Measurements from ENCODE around the gene ZNF593OS.

Gene ZNF593OS

DNA sequence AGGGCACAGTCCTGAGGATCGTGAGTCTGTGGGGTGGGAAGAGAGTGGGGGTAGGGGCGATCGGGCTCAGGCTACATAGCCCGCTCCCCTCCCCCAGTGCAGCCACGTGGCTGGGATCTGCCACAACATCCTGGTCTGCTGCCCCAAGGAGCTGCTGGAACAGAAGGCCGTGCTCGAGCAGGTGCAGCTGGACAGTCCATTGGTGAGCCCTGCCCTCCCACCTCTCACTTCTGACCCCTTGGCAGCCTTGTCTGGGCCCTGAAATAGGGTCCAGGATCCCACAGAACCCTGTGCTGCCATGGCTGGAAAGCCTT, 10.7 kb upstream of the ZNF593OS start:
- no peak for DNase-seq

DNA sequence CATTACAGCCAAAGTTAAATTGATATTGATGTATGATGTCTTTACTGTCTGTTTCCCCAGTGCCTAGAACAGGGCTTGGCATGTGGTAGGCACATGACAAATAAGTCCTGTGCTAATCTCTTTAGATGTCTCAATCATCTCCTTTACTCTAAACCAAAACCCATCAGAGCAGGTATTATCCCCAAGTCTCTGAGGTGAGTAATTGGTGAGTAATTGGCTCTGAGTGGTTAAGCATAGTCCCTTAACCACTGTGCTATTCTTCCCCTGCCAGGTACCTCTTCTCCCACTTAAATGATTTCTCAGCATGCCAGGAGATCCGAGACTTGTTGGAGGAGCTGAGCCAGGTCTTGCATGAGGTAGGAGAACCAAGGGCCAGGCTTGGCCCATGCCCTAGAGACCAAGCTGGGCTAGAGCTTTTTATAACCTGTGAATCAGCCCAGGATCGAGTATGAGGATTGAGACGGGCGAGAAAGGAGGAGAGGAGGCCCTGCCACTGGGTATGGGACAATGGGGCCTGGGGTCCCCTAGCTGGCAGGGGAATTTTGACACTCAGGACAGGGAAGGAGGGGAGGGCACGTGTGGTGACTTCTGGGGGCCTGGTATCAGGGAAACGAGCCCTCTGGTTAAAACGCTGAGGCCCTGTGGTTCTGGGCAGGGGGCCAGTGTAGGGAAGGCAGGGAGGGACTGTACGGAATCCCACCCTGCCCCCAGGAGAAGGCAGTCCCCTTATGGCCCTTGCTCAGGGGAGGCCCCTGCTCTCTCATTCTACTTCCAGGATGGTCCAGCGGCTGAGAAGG, 10.2 kb upstream of the ZNF593OS start:
- DNase-seq = no peak

DNA sequence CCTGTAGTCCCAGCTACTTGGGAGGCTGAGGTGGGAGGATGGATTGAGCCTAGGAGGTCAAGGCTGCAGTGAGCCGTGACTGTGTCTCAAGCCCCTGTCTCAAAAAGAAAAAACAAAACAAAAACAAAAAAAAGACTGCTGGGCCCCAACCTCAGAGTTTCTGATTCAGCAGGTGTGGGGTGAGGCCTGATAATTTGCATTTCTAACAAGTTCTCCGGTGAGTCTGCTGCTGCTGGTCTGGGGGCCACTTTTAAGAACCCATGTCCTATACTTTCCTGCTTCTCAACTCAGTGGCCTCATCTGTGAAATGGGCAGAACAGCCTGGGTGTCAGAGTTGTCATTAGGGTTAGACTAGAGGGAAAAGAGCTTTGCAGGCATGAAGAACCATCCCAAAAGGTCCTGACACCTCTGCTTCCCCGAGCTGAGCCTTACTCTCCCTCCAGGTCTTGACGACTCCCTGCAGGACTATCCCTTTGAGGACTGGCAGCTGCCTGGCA, 8.4 kb upstream of the ZNF593OS start:
- no peak for DNase-seq

DNA sequence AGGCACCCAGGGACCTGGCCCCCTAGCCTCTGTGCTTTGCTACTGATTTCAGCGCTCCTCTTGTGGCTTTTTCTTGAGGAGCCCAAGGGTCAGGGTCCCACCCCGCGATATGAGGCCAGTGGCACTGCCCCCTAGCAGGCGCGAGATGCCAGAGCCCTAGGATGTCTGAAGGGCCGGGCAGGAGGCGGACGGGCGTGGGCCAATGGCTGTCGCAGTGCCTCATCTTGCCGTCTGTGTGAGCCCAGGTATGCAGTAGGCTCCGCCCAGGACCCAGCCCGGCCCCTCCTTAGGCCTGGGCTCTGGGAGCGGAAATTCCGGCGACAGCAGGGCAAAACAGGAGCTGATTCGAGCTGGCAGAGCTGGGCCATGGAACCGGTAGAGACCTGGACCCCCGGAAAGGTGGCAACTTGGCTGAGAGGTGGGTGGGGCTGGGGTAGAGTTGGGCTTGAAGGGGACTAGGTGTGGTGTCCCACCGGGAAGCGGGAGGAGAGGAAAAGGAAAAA, 5.6 kb upstream of the ZNF593OS start, which contains the start of gene CNKSR1:
CNKSR1 (plus strand) TSS at position 310 of the 503 bp plus-strand sequence; CDS start at position 367, 57 bp downstream.
- no peak for DNase-seq

- DNase-seq = no peak
Observed at GRCh38 chr1:26175346-26175745, 3.7 kb upstream of the ZNF593OS start.

DNA sequence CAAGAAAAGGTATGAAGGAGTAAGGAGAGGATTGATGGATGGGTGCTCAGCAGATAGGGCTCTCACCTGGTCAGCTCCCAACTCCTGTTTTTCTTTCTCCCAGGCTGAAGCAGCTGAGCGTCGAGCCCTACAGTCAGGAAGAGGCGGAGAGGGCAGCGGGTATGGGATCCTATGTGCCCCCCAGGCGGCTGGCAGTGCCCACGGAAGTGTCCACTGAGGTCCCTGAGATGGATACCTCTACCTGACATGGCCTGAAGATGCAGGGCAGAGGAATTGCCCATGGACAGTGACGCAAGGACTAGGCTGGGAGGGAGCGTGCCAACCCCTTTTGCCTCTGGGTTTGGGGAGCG, 1.2 kb downstream of the ZNF593OS start:
- no peak for DNase-seq

DNA sequence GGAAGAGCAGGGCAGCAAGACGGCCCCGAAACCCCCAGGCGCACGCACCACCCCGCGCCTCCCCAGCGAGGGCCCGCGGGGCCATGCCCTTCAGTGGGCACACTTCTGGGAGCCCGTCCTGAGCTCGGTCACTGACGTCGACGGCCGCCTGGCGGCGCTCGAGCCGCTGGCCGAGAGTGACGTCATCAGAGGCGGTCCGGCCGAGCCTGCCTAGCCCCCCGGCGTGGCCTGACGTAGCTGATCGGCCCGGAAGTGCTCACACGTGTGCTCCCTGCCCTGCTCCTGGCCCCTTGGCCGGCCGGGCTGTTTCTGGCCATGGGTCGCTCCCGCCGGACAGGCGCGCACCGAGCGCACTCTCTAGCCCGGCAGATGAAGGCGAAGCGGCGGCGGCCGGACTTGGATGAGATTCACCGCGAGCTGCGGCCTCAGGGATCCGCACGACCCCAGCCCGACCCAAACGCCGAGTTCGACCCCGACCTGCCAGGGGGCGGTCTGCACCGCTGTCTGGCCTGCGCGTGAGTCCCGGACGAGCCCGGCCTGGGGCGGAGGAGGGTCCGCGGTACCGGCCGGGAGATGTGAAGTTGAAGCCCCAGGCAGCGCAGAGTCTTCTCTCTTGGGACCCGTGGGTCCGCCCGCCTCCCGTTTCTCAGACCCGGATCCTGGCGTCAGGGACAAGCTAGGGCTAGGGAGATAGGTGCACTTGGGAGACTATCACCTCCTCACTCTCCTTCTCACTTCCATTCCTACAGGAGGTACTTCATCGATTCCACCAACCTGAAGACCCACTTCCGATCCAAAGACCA, 1.8 kb downstream of the ZNF593OS start, which contains the start of gene ZNF593:
ZNF593 (plus strand) TSS at position 240 of the 803 bp plus-strand sequence; CDS start at position 316, 76 bp downstream.
- DNase-seq = peak; percentile 85

DNA sequence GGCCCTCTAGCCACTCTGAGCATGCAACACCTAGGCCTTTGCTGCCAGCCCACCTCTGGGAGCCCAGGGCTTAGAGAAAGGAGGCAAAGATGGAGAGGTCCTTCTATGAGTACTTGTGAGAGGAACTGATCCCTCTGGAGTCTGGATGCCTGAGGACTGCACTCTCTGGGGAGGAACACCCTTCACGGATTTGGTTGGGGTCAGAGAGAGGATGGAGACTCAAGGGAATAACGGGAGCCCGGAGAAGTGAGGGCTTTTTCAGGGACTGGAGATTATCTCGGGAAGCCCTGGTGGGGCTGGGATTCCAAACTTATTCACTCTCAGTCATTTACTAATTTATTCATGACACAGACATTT, 2.5 kb downstream of the ZNF593OS start:
- DNase-seq = no peak

GRCh38 chr1:26168410-26169197, 3.0 kb downstream of the ZNF593OS start, which contains the start of gene C1orf232:
TSS of gene C1orf232 (minus strand) at chr1:26168963. CDS start at chr1:26168499, 464 bp downstream.
- DNase-seq = peak; percentile 30

DNA sequence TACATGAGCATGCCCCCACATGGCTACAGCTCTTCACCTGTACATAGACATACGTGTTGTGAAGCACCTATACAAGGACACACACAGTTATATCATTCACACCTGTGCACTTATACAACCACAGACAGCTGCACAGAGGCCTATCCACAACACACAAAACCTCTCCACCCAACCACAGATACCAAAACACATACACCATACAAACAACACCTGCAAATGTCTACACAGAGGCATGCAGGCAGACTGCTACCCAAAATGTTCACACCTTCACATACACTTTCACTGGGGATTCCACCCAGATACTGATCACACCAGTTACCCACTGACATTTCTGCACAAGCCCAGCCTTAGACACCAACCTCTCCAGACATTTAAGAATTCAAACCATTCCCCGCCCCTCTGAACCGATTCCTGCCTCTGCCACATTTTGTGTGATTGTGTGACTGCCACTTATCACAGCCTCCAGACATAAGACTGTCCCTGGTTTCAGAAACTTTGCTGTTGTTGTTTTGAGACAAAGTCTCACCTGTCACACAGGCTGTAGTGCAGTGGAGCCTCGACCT, 4.8 kb downstream of the ZNF593OS start:
- DNase-seq = no peak

- no peak for DNase-seq
Observed at GRCh38 chr1:26164861-26165842, 6.5 kb downstream of the ZNF593OS start.

- no peak for DNase-seq
Observed at GRCh38 chr1:26164036-26164860, 7.4 kb downstream of the ZNF593OS start.

DNA sequence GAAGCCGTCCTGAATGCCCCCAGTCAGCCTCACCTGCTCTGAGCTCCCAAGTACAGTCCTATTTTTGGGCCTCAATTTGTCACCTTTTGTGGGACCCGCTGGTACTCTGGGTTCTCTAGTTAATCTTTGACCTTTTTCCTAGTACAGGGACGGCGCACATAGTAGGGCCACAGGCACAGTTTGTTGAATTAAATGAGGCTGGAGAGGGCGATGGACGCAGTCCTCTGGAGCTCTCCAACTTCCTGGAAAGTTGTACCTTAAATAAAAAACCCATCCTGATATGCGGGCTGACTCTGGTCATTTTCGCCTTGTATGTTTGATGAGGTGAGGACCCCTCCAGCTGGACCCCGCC, 8.0 kb downstream of the ZNF593OS start:
- DNase-seq = no peak

DNA sequence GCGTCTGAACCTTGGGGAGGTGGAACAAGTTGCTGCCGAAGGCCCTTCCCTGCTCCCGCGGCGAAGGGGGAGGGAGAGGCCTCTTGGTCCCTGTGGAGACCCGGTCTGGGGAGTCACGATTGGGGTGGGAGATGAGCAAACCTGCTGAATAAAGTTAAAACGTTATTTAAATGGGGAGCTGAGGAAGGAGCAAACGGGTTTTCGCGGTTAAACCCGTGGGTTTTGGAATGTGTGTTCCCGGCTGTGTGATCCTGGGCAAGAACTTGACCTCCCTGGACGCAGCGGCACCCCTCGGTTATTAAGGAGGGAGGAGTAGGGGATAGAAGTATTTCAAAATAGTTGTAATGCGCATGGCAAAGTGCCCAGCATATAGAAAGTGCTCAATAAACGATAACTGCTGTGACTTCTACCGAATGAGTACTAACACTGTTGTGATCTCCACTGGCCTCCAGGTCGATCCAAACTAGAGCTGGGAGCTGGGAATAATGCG, 9.4 kb downstream of the ZNF593OS start:
- no peak for DNase-seq

- DNase-seq = peak; percentile 25
Observed at GRCh38 chr1:26161415-26162219, 10.0 kb downstream of the ZNF593OS start.

- no peak for DNase-seq
Observed at GRCh38 chr1:26160527-26161414, 10.9 kb downstream of the ZNF593OS start.

GRCh38 chr1:26159743-26160039, 11.9 kb downstream of the ZNF593OS start:
- no peak for DNase-seq

GRCh38 chr1:26158908-26159742, 12.5 kb downstream of the ZNF593OS start, which contains the start of gene FAM110D:
TSS of gene FAM110D (plus strand) at chr1:26159079. CDS start at chr1:26161292, 2,213 bp downstream.
- DNase-seq = no peak

Measured in NCI-H1105 treated with DMSO at 0.1 percent for 48 hours (cell line).